Measurements from ENCODE around the gene TCFL5.

The TCFL5 gene

DNA sequence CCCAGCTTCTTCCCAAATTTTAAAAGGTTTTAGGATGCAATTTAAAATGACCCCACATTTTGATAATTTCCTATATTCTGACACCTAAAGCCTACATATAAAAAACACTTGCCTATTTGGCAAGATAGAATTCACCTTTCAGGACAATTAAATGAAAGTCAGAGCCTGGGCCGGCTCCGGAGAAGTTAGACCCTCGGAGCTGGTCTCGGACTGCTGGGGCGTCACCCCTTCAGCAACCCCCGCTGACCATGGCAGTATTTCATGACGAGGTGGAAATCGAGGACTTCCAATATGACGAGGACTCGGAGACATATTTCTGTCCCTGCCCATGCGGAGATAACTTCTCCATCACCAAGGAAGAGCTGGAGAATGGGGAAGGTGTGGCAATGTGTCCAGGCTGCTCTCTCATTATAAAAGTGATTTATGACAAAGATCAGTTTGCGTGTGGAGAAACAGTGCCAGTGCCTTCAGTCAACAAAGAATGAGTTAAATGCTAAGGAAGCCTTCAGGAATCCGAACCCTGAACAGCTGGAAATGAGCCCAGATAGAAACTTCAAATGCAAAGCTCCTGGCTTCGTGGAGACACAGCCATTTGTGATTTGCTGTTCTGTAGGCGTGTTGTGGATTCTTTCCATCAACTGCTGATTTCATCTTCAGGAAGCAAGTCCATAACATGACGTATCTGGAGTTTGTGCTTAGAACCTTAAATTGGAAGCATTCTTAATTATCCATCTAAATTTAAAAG, 16.0 kb downstream of the TCFL5 start:
- Mint-ChIP-seq H3K4me3 (no peak overlapping the region), H3K9me3 (no peaks in the 10 kb centered on the region), H3K27ac (no peak overlapping the region), H3K36me3 (ENCODE audit: low read depth) (peaks cover 26% of the 10 kb centered on the region), H3K4me1 (ENCODE audit: low read depth) (no peaks in the 10 kb centered on the region), H3K27me3 (no peaks in the 10 kb centered on the region)
- DNase-seq: no peak

- no peak overlapping the region for H3K27ac Mint-ChIP-seq
- H3K9me3 Mint-ChIP-seq: no peaks in the 10 kb centered on the region
- H3K27me3 Mint-ChIP-seq: no peaks in the 10 kb centered on the region
- H3K36me3 Mint-ChIP-seq (ENCODE audit: low read depth): peaks cover 20% of the 10 kb centered on the region
- H3K4me3 Mint-ChIP-seq: no peak overlapping the region
- no peak for DNase-seq
- no peaks in the 10 kb centered on the region for H3K4me1 Mint-ChIP-seq (ENCODE audit: low read depth)
Measured at GRCh38 chr20:62844182-62844581, 17.4 kb downstream of the TCFL5 start.

- no peaks in the 10 kb centered on the region for H3K9me3 Mint-ChIP-seq
- H3K36me3 Mint-ChIP-seq (ENCODE audit: low read depth): peaks cover 20% of the 10 kb centered on the region
- no peaks in the 10 kb centered on the region for H3K4me1 Mint-ChIP-seq (ENCODE audit: low read depth)
- H3K4me3 Mint-ChIP-seq: no peak overlapping the region
- H3K27me3 Mint-ChIP-seq: no peaks in the 10 kb centered on the region
- DNase-seq: no peak
- no peak overlapping the region for H3K27ac Mint-ChIP-seq
Measured at GRCh38 chr20:62843656-62844055, 18.0 kb downstream of the TCFL5 start.

GRCh38 chr20:62841705-62842212, 19.9 kb downstream of the TCFL5 start:
- H3K27ac Mint-ChIP-seq: no peak overlapping the region

DNA sequence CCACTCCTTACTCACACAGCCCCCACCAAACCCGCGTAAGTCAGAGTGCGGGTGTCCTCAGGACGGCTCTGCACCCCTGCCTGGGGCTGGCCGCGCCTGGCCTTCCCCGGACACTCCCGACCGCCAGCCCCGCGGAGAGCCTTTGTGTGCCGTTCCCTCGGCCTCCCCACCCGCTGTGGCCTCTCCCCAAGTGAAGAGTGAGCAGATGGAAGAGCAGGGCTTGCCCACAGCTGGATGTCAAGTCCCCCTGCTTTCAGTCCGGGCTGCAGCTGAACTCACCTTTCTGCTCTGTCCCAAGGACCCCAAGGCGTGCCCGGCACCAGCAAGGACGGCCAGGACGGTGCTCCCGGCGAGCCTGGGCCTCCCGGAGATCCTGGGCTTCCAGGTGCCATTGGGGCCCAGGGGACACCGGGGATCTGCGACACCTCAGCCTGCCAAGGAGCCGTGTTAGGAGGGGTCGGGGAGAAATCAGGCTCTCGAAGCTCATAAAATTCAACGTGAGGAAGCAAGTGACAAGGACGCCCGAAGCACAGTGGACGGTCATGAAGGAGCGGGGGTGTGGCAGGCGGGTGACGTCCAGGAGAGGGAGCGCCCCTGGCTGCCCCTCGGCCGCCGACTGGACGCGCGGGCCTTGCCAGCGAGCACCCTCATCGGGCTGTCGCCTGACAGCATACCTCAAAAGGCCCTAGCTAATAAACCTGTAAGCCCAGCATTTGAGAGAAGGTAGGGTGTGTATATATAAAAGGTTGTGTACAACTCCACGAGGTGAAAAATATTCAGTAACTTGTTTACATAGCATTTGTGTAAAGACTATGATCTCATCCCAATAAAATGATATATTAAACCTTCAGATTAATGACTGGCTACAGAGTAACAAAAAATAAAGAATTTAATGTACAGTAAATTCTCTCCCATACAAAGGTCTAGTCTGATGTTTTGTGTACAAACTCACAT, 21.1 kb downstream of the TCFL5 start:
- H3K4me1 Mint-ChIP-seq (ENCODE audit: low read depth): no peaks in the 10 kb centered on the region
- H3K27me3 Mint-ChIP-seq: no peaks in the 10 kb centered on the region
- DNase-seq: no peak
- H3K36me3 Mint-ChIP-seq (ENCODE audit: low read depth): peaks cover 3% of the 10 kb centered on the region
- H3K27ac Mint-ChIP-seq: no peak overlapping the region
- H3K9me3 Mint-ChIP-seq: no peaks in the 10 kb centered on the region
- no peak overlapping the region for H3K4me3 Mint-ChIP-seq

More at GRCh38 chr20:62841705-62842212, 19.9 kb downstream of the TCFL5 start:
- H3K36me3 Mint-ChIP-seq (ENCODE audit: low read depth): peaks cover 12% of the 10 kb centered on the region
- no peak for DNase-seq
- no peaks in the 10 kb centered on the region for H3K9me3 Mint-ChIP-seq
- no peaks in the 10 kb centered on the region for H3K4me1 Mint-ChIP-seq (ENCODE audit: low read depth)
- H3K4me3 Mint-ChIP-seq: no peak overlapping the region
- H3K27me3 Mint-ChIP-seq: no peaks in the 10 kb centered on the region

DNA sequence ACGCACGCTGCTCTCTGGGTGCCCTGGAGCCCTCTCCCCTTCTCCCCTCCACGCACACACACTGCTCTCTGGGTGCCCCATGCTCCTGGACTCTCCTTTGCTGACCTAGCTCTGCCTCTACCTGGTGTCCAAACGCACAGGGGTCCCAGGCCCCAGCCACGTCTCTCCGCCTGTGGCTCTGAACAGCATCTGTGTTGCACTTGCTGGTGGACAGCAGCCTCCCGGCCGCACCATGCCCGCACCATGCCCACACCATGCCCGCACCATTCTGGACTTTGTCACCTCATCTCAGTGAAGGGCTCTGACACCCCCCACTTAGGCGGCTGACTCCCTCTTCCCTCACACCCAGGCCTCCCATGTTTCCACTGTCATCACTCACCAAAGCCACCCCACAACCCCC, 21.8 kb downstream of the TCFL5 start:
- H3K27ac Mint-ChIP-seq: no peak overlapping the region
- no peak for DNase-seq
- no peak overlapping the region for H3K4me3 Mint-ChIP-seq
- H3K27me3 Mint-ChIP-seq: no peaks in the 10 kb centered on the region
- H3K36me3 Mint-ChIP-seq (ENCODE audit: low read depth): no peaks in the 10 kb centered on the region
- H3K4me1 Mint-ChIP-seq (ENCODE audit: low read depth): no peaks in the 10 kb centered on the region
- no peaks in the 10 kb centered on the region for H3K9me3 Mint-ChIP-seq

- Mint-ChIP-seq H3K4me1 (ENCODE audit: low read depth) (no peaks in the 10 kb centered on the region), H3K27ac (no peak overlapping the region), H3K36me3 (ENCODE audit: low read depth) (no peaks in the 10 kb centered on the region), H3K9me3 (no peaks in the 10 kb centered on the region), H3K27me3 (no peaks in the 10 kb centered on the region), H3K4me3 (no peak overlapping the region)
- no peak for DNase-seq
Measured at GRCh38 chr20:62839261-62839660, 22.4 kb downstream of the TCFL5 start.

DNA sequence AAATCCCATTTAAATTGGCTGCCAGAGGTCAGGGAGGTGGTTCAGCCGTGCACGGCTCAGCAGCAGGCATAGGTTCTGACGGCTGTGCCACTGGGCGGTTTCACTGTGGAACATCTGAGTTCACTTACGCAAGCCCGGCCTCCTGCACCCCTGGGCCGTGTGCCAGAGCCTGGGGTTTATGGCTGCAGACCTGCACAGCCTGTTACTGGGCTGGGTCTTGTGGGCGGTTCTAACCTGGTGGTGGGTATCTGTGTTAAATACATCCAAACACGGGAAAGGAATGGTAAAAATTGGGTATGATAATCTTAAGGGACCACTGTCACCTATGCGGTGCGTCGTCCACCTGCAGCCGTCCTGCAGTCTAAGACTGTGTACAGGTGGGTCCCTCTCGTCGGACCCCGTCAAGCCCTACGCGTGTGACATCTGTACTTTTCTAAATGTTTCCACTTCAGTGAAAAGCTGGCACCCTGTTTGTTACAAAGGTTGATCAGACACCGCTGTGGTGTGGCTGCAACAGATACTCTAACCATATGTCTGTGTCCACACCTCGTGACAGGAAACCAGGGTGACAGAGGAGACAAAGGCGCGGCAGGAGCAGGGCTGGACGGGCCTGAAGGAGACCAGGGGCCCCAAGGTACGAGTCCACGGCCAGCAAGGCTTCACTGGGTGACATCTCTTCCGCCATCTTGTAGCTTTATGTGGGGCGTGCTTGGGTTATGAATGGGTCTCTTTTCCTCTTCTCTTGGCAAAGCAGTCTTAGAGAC, 23.3 kb downstream of the TCFL5 start:
- H3K27me3 Mint-ChIP-seq: no peaks in the 10 kb centered on the region
- DNase-seq: no peak
- no peak overlapping the region for H3K27ac Mint-ChIP-seq
- no peaks in the 10 kb centered on the region for H3K9me3 Mint-ChIP-seq
- H3K4me1 Mint-ChIP-seq (ENCODE audit: low read depth): no peaks in the 10 kb centered on the region
- H3K4me3 Mint-ChIP-seq: no peak overlapping the region
- H3K36me3 Mint-ChIP-seq (ENCODE audit: low read depth): no peaks in the 10 kb centered on the region

DNA sequence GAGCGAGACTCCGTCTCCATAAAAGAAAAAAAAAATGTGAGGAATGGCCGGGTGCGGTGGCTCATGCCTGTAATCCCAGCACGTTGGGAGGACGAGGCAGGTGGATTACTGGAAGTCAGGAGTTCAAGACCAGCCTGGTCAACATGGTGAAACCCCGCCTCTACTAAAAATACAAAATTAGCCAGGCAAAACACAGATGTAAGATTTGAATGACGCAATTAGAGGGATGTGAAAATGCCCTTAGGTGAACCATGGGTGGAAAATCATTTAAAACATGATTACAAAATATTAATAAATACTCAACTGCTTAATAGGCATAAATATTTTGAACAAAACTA, 23.9 kb downstream of the TCFL5 start:
- H3K27ac Mint-ChIP-seq: no peak overlapping the region
- H3K9me3 Mint-ChIP-seq: no peaks in the 10 kb centered on the region

GRCh38 chr20:62836967-62837490, 24.6 kb downstream of the TCFL5 start:
- Mint-ChIP-seq H3K9me3 (no peaks in the 10 kb centered on the region), H3K36me3 (ENCODE audit: low read depth) (no peaks in the 10 kb centered on the region), H3K27me3 (no peaks in the 10 kb centered on the region), H3K4me3 (no peak overlapping the region), H3K27ac (no peak overlapping the region), H3K4me1 (ENCODE audit: low read depth) (peaks cover 2% of the 10 kb centered on the region)
- DNase-seq: no peak

More for the DNA sequence above, 23.9 kb downstream of the TCFL5 start:
- Mint-ChIP-seq H3K36me3 (ENCODE audit: low read depth) (no peaks in the 10 kb centered on the region), H3K4me1 (ENCODE audit: low read depth) (no peaks in the 10 kb centered on the region), H3K4me3 (no peak overlapping the region), H3K27me3 (no peaks in the 10 kb centered on the region)
- DNase-seq: no peak

- Mint-ChIP-seq H3K4me1 (ENCODE audit: low read depth) (peaks cover 2% of the 10 kb centered on the region), H3K36me3 (ENCODE audit: low read depth) (no peaks in the 10 kb centered on the region), H3K27ac (no peak overlapping the region), H3K9me3 (no peaks in the 10 kb centered on the region), H3K27me3 (no peaks in the 10 kb centered on the region), H3K4me3 (no peak overlapping the region)
- no peak for DNase-seq
Measured at GRCh38 chr20:62835931-62836861, 25.4 kb downstream of the TCFL5 start.

GRCh38 chr20:62834967-62835730, 26.5 kb downstream of the TCFL5 start:
- H3K36me3 Mint-ChIP-seq (ENCODE audit: low read depth): no peaks in the 10 kb centered on the region
- no peak for DNase-seq
- H3K27me3 Mint-ChIP-seq: no peaks in the 10 kb centered on the region
- H3K27ac Mint-ChIP-seq: no peak overlapping the region
- no peaks in the 10 kb centered on the region for H3K9me3 Mint-ChIP-seq
- no peak overlapping the region for H3K4me3 Mint-ChIP-seq
- peaks cover 2% of the 10 kb centered on the region for H3K4me1 Mint-ChIP-seq (ENCODE audit: low read depth)

- H3K27ac Mint-ChIP-seq: no peak overlapping the region
- H3K27me3 Mint-ChIP-seq: no peaks in the 10 kb centered on the region
- H3K9me3 Mint-ChIP-seq: no peaks in the 10 kb centered on the region
- no peaks in the 10 kb centered on the region for H3K36me3 Mint-ChIP-seq (ENCODE audit: low read depth)
- DNase-seq: no peak
- H3K4me1 Mint-ChIP-seq (ENCODE audit: low read depth): peaks cover 2% of the 10 kb centered on the region
- H3K4me3 Mint-ChIP-seq: no peak overlapping the region
Measured at GRCh38 chr20:62832951-62833391, 28.7 kb downstream of the TCFL5 start.
